GM23338 (cell line): ENCODE results near the gene GLA. TPM values are rescaled to one million over a fixed set of nuclear protein-coding genes. Genes with fewer than 3 reads are reported as not detected.

Source experiments
- ATAC-seq: fragments of 200-7000 bp; cut with Tn5 transposase; 3 replicates; pipeline ENCODE4 v1.9.1; 2020
- DNase-seq: peaks from one replicate; pipeline ENCODE4 v3.0.0-alpha.2; 2015; ENCODE audit warnings: low spot score
- H2AFZ ChIP-seq: fragments of 200-600 bp; sonication (generic); 2 replicates; pipeline ENCODE4 v1.8.0; 2016; ENCODE audit warnings: antibody characterized with exemption, mild to moderate bottlenecking, moderate library complexity
- H3F3A ChIP-seq: fragments of 200-600 bp; sonication (generic); replicated peaks from 2 replicates; pipeline ENCODE4 v1.8.0; 2017; ENCODE audit warnings: antibody characterized with exemption, mixed run types, low read depth
- H3K27ac ChIP-seq: fragments of 200-600 bp; sonication (generic); 2 replicates; pipeline ENCODE4 v1.6.1; 2016; ENCODE audit warnings: low read depth
- H3K27me3 ChIP-seq: fragments of 200-600 bp; sonication (generic); 2 replicates; pipeline ENCODE4 v1.8.0; 2016; ENCODE audit warnings: mild to moderate bottlenecking, mixed run types, moderate library complexity; ENCODE audit not compliant: insufficient read depth
- H3K36me3 ChIP-seq: fragments of 200-600 bp; sonication (generic); 2 replicates; pipeline ENCODE4 v1.8.0; 2016; ENCODE audit warnings: mild to moderate bottlenecking; ENCODE audit not compliant: insufficient read depth
- H3K4me1 ChIP-seq: fragments of 200-600 bp; sonication (generic); 2 replicates; pipeline ENCODE4 v1.8.0; 2016; ENCODE audit warnings: mild to moderate bottlenecking, moderate library complexity; ENCODE audit not compliant: insufficient read depth
- H3K4me2 ChIP-seq: fragments of 200-600 bp; sonication (generic); 2 replicates; pipeline ENCODE4 v1.7.1; 2017; ENCODE audit warnings: mixed run types
- H3K4me3 ChIP-seq: fragments of 200-600 bp; sonication (generic); 2 replicates; pipeline ENCODE4 v1.6.1; 2016; ENCODE audit warnings: mixed run types
- H3K79me2 ChIP-seq: fragments of 200-600 bp; sonication (generic); replicated peaks from 2 replicates; pipeline ENCODE4 v1.8.0; 2017; ENCODE audit warnings: mild to moderate bottlenecking; ENCODE audit not compliant: insufficient read depth
- H3K9me2 ChIP-seq: fragments of 200-600 bp; sonication (generic); 2 replicates; pipeline ENCODE4 v1.8.0; 2017; ENCODE audit not compliant: insufficient read depth
- H4K20me1 ChIP-seq: fragments of 200-600 bp; sonication (generic); replicated peaks from 2 replicates; pipeline ENCODE4 v1.8.0; 2017; ENCODE audit warnings: mild to moderate bottlenecking; ENCODE audit not compliant: insufficient read depth
- H3K27ac Mint-ChIP-seq: 2 replicates; pipeline ENCODE4 v1.8.0; 2020; ENCODE audit warnings: inconsistent platforms, mild to moderate bottlenecking, moderate library complexity, mixed read lengths
- H3K27me3 Mint-ChIP-seq: 3 replicates; pipeline ENCODE4 v1.8.0; 2022; ENCODE audit warnings: low read depth, mild to moderate bottlenecking, moderate library complexity, mixed read lengths, inconsistent platforms; ENCODE audit not compliant: insufficient read depth, poor library complexity
- H3K36me3 Mint-ChIP-seq: 3 replicates; pipeline ENCODE4 v1.8.0; 2021; ENCODE audit warnings: low read depth, mild to moderate bottlenecking, inconsistent platforms, moderate library complexity, mixed read lengths
- H3K4me1 Mint-ChIP-seq: 3 replicates; pipeline ENCODE4 v1.8.0; 2020; ENCODE audit warnings: mild to moderate bottlenecking, inconsistent platforms, mixed read lengths
- H3K4me3 Mint-ChIP-seq: 3 replicates; pipeline ENCODE4 v1.8.0; 2021; ENCODE audit warnings: moderate library complexity, mild to moderate bottlenecking, inconsistent platforms, mixed read lengths
- H3K9me3 Mint-ChIP-seq: 3 replicates; pipeline ENCODE4 v1.8.0; 2020; ENCODE audit warnings: moderate library complexity, mild to moderate bottlenecking, inconsistent platforms, mixed read lengths
- CREB1 ChIP-seq: fragments of 250-450 bp; sonication (Bioruptor Pico); IDR thresholded peaks from 2 replicates; pipeline ENCODE4 v1.5.0; 2020; ENCODE audit warnings: low read depth, mild to moderate bottlenecking, moderate library complexity
- CTCF ChIP-seq, 2 experiments: fragments of 200-600 bp in 1 of 2; sonication (generic) in 1 of 2; conservative IDR thresholded peaks; 2 replicates each; pipeline versions ENCODE4 v1.5.1 to v1.6.1; 2016 to 2017; ENCODE audit warnings: antibody characterized with exemption in 2 of 2, low read depth in 2 of 2, mild to moderate bottlenecking in 2 of 2, moderate library complexity in 1 of 2
- EZH2 ChIP-seq: fragments of 200-600 bp; sonication (generic); IDR thresholded peaks from one replicate; pipeline ENCODE4 v1.8.0; 2017; ENCODE audit warnings: antibody characterized with exemption, mild to moderate bottlenecking, low read depth; ENCODE audit not compliant: unreplicated experiment
- EZH2phosphoT487 ChIP-seq: fragments of 200-600 bp; sonication (generic); IDR thresholded peaks from one replicate; pipeline ENCODE4 v1.8.1; 2018; ENCODE audit warnings: antibody characterized with exemption; ENCODE audit not compliant: unreplicated experiment
- JUNB ChIP-seq: IDR thresholded peaks from one replicate; pipeline ENCODE4 v1.6.1; 2016; ENCODE audit warnings: antibody characterized with exemption; ENCODE audit not compliant: unreplicated experiment
- NANOG ChIP-seq: IDR thresholded peaks from 2 replicates; pipeline ENCODE4 v1.6.1; 2016; ENCODE audit warnings: antibody characterized with exemption, borderline replicate concordance
- STAT1 ChIP-seq: IDR thresholded peaks from one replicate; pipeline ENCODE4 v1.6.1; 2016; ENCODE audit warnings: antibody characterized with exemption; ENCODE audit not compliant: unreplicated experiment
- ZNF114 ChIP-seq: fragments of 250-450 bp; sonication (Bioruptor Pico); IDR thresholded peaks from 2 replicates; pipeline ENCODE4 v1.5.0; 2020; ENCODE audit warnings: mild to moderate bottlenecking, moderate library complexity
- ZNF331 ChIP-seq: fragments of 250-450 bp; sonication (Bioruptor Pico); IDR thresholded peaks from 2 replicates; pipeline ENCODE4 v1.5.0; 2020; ENCODE audit warnings: low read depth, mild to moderate bottlenecking, moderate library complexity
- polyA plus RNA-seq: library from polyadenylated mRNA; unstranded; fragments of >200 nt; fragmentation: Nextera tagmentation; extraction: Ambion mirVana; gene quantifications from 2 replicates; pipeline ENCODE4 v1.2.1, GENCODE V29; 2016
- total RNA-seq: library from RNA; depleted of rRNA; stranded (reverse); fragments of >200 nt; shearing (Covaris generic); gene quantifications from 2 replicates; pipeline ENCODE4 v1.2.3, GENCODE V29; 2014

The GLA gene
- total and polyA plus RNA-seq, 2 experiments from 2014 or later, result 34.7 to 44.4 TPM

- no peak for TF ChIP-seq JUNB
- no peak for TF ChIP-seq CREB1 (CRISPR knock-in tag)
- no peak for TF ChIP-seq CTCF (conservative IDR thresholded peaks at IDR 0.05; ENCODE audit: low read depth in 2 of 2)
- TF ChIP-seq STAT1, result no peak
- no peak for TF ChIP-seq ZNF331
- TF ChIP-seq EZH2, result no peak
- TF ChIP-seq NANOG, result no peak
- Mint-ChIP-seq H3K27me3 (peaks cover 1% of the 10 kb centered on the region), H3K4me1 (no peaks in the 10 kb centered on the region), H3K9me3 (no peaks in the 10 kb centered on the region), H3K4me3 (no peak overlapping the region), H3K36me3 (peaks cover 56% of the 10 kb centered on the region), H3K27ac (no peak overlapping the region)
- Histone ChIP-seq H3F3A (peaks cover 15% of the 10 kb centered on the region), H2AFZ (no peak overlapping the region), H3K79me2 (0 out of 2 replicates have a peak, but pooled peaks cover 3% of the 10 kb centered on the region), H4K20me1 (no peaks in the 10 kb centered on the region; the same call in 1 of the 2 replicates), H3K27ac (no peak overlapping the region), H3K9me2 (no peaks in the 10 kb centered on the region), H3K4me1 (no peaks in the 10 kb centered on the region), H3K4me2 (no peak overlapping the region), H3K27me3 (no peaks in the 10 kb centered on the region), H3K4me3 (no peak overlapping the region), H3K36me3 (peaks cover 13% of the 10 kb centered on the region; the same call in 1 of the 2 replicates)
- DNase-seq, result no peak
- ATAC-seq, result no peak
These were observed 9.0 kb downstream of the GLA start for GRCh38 chrX:101398694-101399093.

- Histone ChIP-seq H4K20me1 (no peaks in the 10 kb centered on the region; the same call in 1 of the 2 replicates), H3K36me3 (peaks cover 20% of the 10 kb centered on the region; the same call in 1 of the 2 replicates), H2AFZ (no peak overlapping the region), H3K4me2 (no peak overlapping the region), H3K27me3 (no peaks in the 10 kb centered on the region), H3K4me1 (no peaks in the 10 kb centered on the region), H3K4me3 (no peak overlapping the region), H3K79me2 (0 out of 2 replicates have a peak, but pooled peaks cover 9% of the 10 kb centered on the region), H3K27ac (peak overlapping the region; percentile 81), H3F3A (peaks cover 20% of the 10 kb centered on the region), H3K9me2 (no peaks in the 10 kb centered on the region)
- peaks cover 4% of the 10 kb centered on the region for H3K27me3 Mint-ChIP-seq
- TF ChIP-seq EZH2 (no peak), ZNF331 (no peak), JUNB (no peak), NANOG (no peak), EZH2phosphoT487 (no peak), CTCF (conservative IDR thresholded peaks at IDR 0.05; ENCODE audit: low read depth in 2 of 2) (no peak), ZNF114 (CRISPR knock-in tag) (no peak), CREB1 (CRISPR knock-in tag) (no peak)
- no peak overlapping the region for H3K4me3 Mint-ChIP-seq
- no peaks in the 10 kb centered on the region for H3K9me3 Mint-ChIP-seq
- no peaks in the 10 kb centered on the region for H3K4me1 Mint-ChIP-seq
- ATAC-seq, result peak; percentile 69
- peak; percentile 21 for DNase-seq
- no peak overlapping the region; the same call in 1 of the 2 replicates for H3K27ac Mint-ChIP-seq
- peaks cover 60% of the 10 kb centered on the region for H3K36me3 Mint-ChIP-seq
These were observed 9.9 kb downstream of the GLA start for GRCh38 chrX:101397779-101398178.
